Testis (tissue), 2 donors: ENCODE results near the gene MECR.

Experiments used
- CTCF ChIP-seq, 3 experiments: fragments of 450-650 bp in 2 of 3; fragments of 200-600 bp in 1 of 3; sonication (generic) in 1 of 3; IDR thresholded peaks; one replicate each; pipeline ENCODE4 v1.5.1; 2016 to 2019; ENCODE audit warnings: antibody characterized with exemption in 3 of 3, mild to moderate bottlenecking in 2 of 3, moderate library complexity in 1 of 3
- POLR2A ChIP-seq: fragments of 450-650 bp; IDR thresholded peaks from one replicate; pipeline ENCODE4 v1.6.1; 2017; ENCODE audit warnings: antibody characterized with exemption, mild to moderate bottlenecking, moderate library complexity

DNA sequence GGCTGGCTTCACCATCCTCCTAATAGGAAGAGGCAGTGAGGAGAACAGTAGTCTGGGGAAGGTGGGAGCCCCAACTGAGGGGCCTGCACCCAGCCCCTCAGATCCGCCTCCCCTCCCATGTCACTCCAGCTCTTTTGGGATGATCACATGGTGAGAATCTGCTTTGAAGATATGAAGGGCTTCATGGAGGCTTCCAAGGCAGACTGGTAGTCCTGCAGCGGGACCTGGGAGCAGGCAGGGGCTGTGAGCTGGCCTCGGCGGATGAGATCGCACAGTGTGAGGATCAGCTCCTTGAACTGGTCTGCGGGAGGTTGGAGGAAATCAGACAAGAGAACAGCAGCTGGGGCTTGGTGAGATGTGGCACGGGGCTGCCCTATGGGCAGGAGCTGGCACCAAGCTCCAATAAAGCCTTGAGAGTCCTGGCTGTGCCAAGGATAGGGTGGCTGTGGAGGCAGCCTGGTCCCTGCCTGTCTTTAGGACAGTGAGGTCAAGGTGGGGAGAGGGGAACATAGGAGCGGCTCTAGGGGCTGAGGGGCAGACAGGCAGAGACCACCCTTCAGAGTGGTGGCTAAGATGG is 36.8 kb downstream of the MECR start:
- TF ChIP-seq CTCF (IDR thresholded peaks at IDR 0.05) (no peak), POLR2A (no peak)
